ENCODE results near the gene FHOD3.

FHOD3 gene

GRCh38 chr18:36527051-36527450 lies 229.5 kb downstream of the FHOD3 start:
- H3K9me3 ChIP-seq (ENCODE audit: control insufficient read depth, insufficient read depth, low read depth, low read length) = no peaks in the 10 kb centered on the region
- no peak overlapping the region for H3K4me3 ChIP-seq (ENCODE audit: low read depth, low read length)
- ChIA-PET POLR2A (no interaction called here), CTCF (interaction anchor here (0.6 kb wide), 1 partner anchor 768 kb away, joined by 5 read pairs; no protein-coding TSS in a partner anchor)
- H3K27ac ChIP-seq (ENCODE audit: extremely low read depth, low read depth, low read length) = no peak overlapping the region
- TF ChIP-seq ZNF664 (tag by site-specific recombination; IDR thresholded peaks at IDR 0.05) (no peak), ZNF776 (tag by site-specific recombination; IDR thresholded peaks at IDR 0.05; ENCODE audit: borderline replicate concordance) (no peak), REPIN1 (tag by site-specific recombination; IDR thresholded peaks at IDR 0.05; ENCODE audit: low read depth) (no peak), ZNF354C (tag by site-specific recombination; IDR thresholded peaks at IDR 0.05; ENCODE audit: borderline replicate concordance, low read depth) (no peak), ZSCAN23 (tag by site-specific recombination; IDR thresholded peaks at IDR 0.05) (no peak), ZNF433 (tag by site-specific recombination; IDR thresholded peaks at IDR 0.05; ENCODE audit: low read depth) (no peak), HOXC10 (CRISPR knock-in tag; IDR thresholded peaks at IDR 0.05) (no peak), SCRT1 (tag by site-specific recombination; IDR thresholded peaks at IDR 0.05; ENCODE audit: borderline replicate concordance) (no peak), ZNF658 (tag by site-specific recombination; IDR thresholded peaks at IDR 0.05) (no peak), ZNF423 (tag by site-specific recombination; IDR thresholded peaks at IDR 0.05) (no peak), ZNF561 (tag by site-specific recombination; IDR thresholded peaks at IDR 0.05; ENCODE audit: borderline replicate concordance) (no peak), HIC1 (tag by site-specific recombination; IDR thresholded peaks at IDR 0.05) (no peak), ZNF624 (tag by site-specific recombination; IDR thresholded peaks at IDR 0.05) (no peak), ZNF596 (tag by site-specific recombination; IDR thresholded peaks at IDR 0.05) (no peak)
- TF ChIP-seq, protein P1, sequence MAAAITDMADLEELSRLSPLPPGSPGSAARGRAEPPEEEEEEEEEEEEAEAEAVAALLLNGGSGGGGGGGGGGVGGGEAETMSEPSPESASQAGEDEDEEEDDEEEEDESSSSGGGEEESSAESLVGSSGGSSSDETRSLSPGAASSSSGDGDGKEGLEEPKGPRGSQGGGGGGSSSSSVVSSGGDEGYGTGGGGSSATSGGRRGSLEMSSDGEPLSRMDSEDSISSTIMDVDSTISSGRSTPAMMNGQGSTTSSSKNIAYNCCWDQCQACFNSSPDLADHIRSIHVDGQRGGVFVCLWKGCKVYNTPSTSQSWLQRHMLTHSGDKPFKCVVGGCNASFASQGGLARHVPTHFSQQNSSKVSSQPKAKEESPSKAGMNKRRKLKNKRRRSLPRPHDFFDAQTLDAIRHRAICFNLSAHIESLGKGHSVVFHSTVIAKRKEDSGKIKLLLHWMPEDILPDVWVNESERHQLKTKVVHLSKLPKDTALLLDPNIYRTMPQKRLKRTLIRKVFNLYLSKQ (tag by site-specific recombination; IDR thresholded peaks at IDR 0.05; ENCODE audit: borderline replicate concordance) = no peak
- no peaks in the 10 kb centered on the region for H3K36me3 ChIP-seq (ENCODE audit: control insufficient read depth in 2 of 2, insufficient read depth in 1 of 2, low read length in 2 of 2)
- no peaks in the 10 kb centered on the region for H3K4me1 ChIP-seq (ENCODE audit: control insufficient read depth, insufficient read depth, low read length)

DNA sequence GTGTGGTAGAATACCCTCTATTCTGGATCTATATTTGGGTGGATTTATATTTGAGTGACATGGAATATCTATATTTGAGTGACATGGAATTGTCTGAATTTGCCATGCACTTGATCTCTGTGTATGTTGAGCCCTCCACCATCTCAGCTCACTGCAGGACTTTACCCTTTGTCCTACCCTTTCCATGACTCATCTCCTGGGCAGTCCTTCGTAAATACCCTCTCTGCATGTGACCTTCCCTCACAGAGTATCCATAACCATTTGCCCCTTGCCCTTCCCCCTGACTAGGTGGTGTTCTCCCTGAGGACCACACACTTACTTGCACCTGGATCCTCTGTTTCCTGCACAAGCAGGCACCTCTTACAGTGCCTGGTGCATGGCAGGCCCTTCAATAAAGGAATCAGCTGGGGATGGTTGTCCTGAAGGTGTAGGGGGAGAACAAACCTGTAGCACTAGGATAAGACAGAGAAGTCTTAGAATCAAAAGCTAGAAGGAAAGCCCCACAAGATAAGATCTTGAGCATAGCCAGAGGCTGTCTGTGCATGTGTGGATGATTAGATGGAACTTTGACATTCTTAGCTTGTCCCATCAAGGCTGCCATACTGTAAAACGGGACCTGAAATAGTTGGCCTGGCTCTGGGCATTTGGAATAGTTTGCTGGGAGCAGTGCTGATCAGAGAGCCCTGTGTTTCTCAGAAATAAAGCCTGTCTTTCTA lies 230.4 kb downstream of the FHOD3 start:
- no peaks in the 10 kb centered on the region for H3K4me1 ChIP-seq (ENCODE audit: control insufficient read depth, insufficient read depth, low read length)
- ChIA-PET CTCF (interaction anchor here (0.6 kb wide), 1 partner anchor 767 kb away, joined by 5 read pairs; no protein-coding TSS in a partner anchor), POLR2A (no interaction called here)
- no peaks in the 10 kb centered on the region for H3K36me3 ChIP-seq (ENCODE audit: control insufficient read depth in 2 of 2, insufficient read depth in 1 of 2, low read length in 2 of 2)
- H3K9me3 ChIP-seq (ENCODE audit: control insufficient read depth, insufficient read depth, low read depth, low read length) = no peaks in the 10 kb centered on the region
- H3K27ac ChIP-seq (ENCODE audit: extremely low read depth, low read depth, low read length) = no peak overlapping the region
- no peak overlapping the region for H3K4me3 ChIP-seq (ENCODE audit: low read depth, low read length)
- TF ChIP-seq ZNF202 (tag by site-specific recombination; IDR thresholded peaks at IDR 0.05; ENCODE audit: borderline replicate concordance) (no peak), ZNF677 (tag by site-specific recombination; IDR thresholded peaks at IDR 0.05) (no peak), ZSCAN23 (tag by site-specific recombination; IDR thresholded peaks at IDR 0.05) (no peak), ZNF391 (tag by site-specific recombination; IDR thresholded peaks at IDR 0.05; ENCODE audit: borderline replicate concordance, low read depth) (no peak), ZNF311 (tag by site-specific recombination; IDR thresholded peaks at IDR 0.05; ENCODE audit: borderline replicate concordance) (no peak), ZNF621 (tag by site-specific recombination; IDR thresholded peaks at IDR 0.05) (no peak), ZNF843 (tag by site-specific recombination; IDR thresholded peaks at IDR 0.05) (no peak)
